ENCODE results near the gene NF1.

The NF1 gene

GRCh38 chr17:31413081-31413799 lies 318.5 kb downstream of the NF1 start:
- no peak for DNase-seq

GRCh38 chr17:31413874-31414549 lies 319.2 kb downstream of the NF1 start:
- no peak for DNase-seq

GRCh38 chr17:31414550-31414918 lies 319.8 kb downstream of the NF1 start:
- no peak for DNase-seq

- DNase-seq: no peak
Measured at GRCh38 chr17:31415004-31415454, 320.3 kb downstream of the NF1 start.

GRCh38 chr17:31415640-31416502 lies 321.1 kb downstream of the NF1 start:
- DNase-seq: no peak

- DNase-seq: no peak
Measured at GRCh38 chr17:31416503-31416923, 321.7 kb downstream of the NF1 start.

- DNase-seq: no peak
Measured at GRCh38 chr17:31417051-31417792, 322.4 kb downstream of the NF1 start.

GRCh38 chr17:31418773-31419350 lies 324.1 kb downstream of the NF1 start:
- no peak for DNase-seq

GRCh38 chr17:31422443-31422842 lies 327.7 kb downstream of the NF1 start:
- DNase-seq: no peak

- DNase-seq: no peak
Measured at GRCh38 chr17:31424944-31425281, 330.1 kb downstream of the NF1 start.

- DNase-seq: peak; percentile 24
Measured at GRCh38 chr17:31425282-31426040, 330.7 kb downstream of the NF1 start.

Measured in NCI-H345 (cell line).